NCI-H2107 treated with DMSO at 0.1 percent for 48 hours (cell line): Measurements from ENCODE around the gene RAPGEF6.
"Not testable (repeated sequence)": the region's sequence is repeated elsewhere in the genome, so short reads cannot be mapped to it uniquely, and the experiment has no call there.

Experiments
- DNase-seq: peaks from one replicate; lab custom pipeline; 2025; ENCODE audit not compliant: unreplicated experiment; lab: John Stamatoyannopoulos, UW

Gene RAPGEF6

DNA sequence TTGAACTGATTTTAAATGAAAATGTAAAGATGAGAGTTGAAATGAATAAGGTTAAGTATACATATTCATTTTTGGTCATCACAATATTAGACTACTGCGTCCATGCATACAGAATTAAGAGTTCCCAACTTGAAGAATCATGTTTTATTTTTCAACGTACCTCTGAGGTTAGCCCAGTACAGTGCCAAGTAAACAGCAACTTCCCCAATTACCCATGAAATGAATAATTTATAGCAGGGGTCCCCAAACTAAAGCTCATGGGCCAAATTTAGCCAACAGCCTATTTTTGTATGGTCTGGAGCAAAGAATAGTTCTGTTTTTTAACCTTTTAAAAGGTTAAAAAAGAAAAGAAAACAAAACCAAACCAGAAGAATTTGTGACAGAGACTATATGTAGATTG, 203.2 kb downstream of the RAPGEF6 start:
- no peak for DNase-seq

DNA sequence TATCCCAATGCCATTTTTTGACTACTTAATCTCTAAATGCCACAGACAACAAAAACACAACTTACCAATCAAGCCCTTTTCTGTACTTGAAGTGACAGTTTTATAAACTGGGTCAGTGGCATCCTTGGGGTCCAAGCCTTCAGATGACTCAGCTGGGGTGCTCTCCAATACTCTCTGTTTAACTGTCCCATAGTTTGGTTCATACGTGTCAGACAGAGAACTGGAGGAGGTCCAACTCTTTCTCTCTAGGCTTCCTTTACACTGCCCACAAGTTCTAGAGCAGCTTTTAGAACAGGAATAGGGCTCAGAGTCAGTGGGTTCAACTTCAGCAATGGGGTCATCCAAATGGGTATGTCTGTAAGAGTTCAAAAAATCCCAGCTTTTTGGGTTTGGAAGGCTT, 204.2 kb downstream of the RAPGEF6 start:
- no peak for DNase-seq

DNA sequence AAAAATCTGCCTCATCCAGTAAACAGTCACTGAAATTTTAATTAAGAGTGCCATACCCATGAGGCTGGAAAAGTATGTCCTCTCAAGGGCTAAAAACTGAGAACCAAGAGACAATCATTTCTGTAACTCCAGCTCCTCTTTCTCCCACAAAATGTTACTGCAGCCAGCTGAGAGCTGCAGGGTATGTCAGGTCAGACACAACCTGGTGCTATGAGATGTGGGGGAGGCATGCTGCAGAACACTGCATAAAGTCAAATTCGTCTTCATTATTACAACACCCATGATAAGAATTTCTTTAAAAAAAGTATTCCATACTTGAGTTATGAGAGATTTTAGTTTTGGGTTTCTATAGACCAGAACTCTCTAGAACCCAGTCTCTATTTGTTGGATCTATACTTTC, 209.0 kb downstream of the RAPGEF6 start:
- no peak for DNase-seq

DNA sequence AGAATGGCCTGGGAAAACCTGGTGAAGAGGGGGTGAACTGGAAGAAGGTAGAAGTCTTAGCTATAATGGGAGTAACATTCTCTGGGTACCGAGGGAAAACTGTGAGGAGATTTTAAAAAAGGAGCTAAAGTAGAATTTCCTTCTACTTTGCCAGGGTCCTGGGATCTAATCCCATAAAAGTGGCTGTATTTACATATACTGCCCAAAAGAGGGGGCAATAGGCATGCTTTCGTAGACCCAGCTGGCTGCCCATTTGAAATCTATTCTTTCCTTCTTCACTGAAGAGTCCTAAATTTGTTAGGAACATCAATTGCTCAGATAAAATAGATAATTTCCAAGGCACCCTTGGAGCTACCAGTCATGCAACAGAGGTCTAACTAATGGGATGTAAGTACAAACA, 212.0 kb downstream of the RAPGEF6 start:
- DNase-seq = no peak

DNA sequence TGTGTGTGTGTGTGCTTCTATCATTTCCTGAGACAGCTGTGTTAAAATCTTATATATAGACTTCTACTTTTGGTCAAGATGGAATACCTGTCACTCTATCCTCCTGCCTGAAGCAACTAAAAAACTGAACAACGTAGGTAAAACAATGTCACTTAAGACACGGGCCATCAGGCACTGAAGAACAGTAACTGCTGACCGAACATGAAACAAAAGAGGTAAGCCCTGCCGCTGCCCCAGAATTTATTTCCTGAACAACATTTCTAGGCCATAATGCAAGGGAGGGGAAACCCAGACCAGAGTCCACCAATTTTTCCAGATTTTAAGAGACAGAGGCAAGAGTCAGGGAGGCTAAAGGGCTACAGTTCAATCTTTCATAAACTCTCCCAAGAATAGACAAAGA, 215.2 kb downstream of the RAPGEF6 start:
- DNase-seq = no peak

DNA sequence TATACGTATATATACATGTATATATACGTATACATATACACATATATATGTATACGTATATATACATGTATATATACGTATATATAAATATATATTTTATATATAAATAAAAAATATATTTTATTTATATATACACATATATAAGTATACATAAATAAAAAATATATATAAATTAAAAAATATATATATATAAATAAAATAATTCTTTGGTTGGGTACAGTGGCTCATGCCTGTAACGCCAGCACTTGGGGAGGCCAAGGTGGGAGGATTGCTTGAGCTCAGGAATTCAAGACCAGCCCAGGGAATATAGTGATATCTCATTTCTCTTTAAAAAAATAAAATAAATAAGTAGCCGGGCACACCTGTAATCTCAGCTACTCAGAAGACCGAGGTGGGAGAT, 216.2 kb downstream of the RAPGEF6 start:
- DNase-seq = no peak

DNA sequence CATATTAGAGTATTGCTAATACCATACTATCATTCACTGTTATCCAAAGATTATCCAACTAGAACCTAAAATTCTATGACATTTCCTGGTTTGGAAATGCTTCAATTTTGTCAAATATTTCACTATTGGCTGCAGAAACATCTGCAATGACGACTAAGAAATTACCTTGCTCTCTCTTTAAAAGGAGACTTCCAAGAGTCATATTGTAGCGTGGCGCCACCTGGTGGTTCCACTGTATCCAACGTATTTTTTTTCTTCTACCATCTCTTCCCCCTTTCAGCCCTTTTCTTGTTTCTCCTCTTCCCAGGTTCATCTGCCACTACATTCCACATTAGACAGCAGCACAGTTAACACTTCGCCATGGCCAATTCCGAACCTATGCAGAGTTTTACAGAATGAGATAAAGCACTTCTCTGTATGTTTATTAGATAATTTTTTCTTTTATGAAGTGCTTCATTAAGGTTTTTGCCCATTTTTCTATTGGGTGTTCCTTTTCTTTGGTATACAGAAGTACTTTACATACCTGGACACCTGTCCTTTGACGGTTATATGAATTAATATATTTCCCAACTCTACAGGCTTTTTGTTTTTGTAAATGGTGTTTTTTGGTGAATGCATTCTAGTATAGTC, 217.7 kb downstream of the RAPGEF6 start:
- peak; percentile 14 for DNase-seq

GRCh38 chr5:131416729-131417128, 218.3 kb downstream of the RAPGEF6 start:
- DNase-seq = no peak

DNA sequence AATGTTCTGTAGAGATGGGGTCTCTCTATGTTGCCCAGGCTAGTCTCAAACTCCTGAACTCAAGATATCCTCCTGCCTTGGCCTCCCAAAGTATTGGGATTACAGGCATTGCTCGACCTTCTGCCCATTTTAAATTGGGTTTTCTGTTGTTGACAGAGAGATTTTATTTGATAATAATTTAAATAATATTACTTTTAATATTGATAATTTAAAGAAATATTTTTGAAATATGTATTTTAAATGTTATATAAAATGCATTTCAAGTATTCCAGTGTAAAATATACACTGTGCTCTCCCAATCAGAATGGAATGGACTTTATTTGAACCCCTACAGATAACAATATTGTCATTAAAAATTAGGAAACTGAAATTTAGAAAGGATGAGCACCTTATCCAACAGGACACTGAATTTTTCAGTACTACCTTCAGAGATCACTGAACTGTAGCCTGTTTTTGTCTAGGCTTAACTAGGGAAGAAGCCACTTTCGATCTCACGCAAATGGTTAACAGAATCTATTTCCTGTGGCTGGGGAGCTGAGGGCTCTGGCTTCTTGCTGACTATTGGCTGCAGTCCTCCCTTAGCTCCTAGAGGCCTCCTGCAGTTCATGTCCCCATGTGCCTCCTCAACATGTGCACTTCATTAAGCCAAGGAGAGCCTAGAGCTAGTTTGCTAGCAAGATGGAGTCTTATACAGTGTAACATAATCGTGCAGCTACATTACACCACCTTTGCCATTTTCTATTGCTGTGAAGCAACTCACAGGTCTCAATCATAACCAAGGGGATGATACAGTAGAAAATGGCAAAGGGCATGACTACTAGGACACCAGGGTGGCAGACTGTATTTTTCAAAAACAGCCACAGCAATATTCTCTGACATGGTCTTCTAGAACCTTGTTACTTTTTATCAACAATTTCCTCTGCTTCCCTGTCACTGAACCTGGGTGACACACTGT, 221.1 kb downstream of the RAPGEF6 start:
- no peak for DNase-seq

GRCh38 chr5:131406975-131407638, 227.9 kb downstream of the RAPGEF6 start:
- no peak for DNase-seq

GRCh38 chr5:131406076-131406475, 229.0 kb downstream of the RAPGEF6 start:
- no peak for DNase-seq

DNA sequence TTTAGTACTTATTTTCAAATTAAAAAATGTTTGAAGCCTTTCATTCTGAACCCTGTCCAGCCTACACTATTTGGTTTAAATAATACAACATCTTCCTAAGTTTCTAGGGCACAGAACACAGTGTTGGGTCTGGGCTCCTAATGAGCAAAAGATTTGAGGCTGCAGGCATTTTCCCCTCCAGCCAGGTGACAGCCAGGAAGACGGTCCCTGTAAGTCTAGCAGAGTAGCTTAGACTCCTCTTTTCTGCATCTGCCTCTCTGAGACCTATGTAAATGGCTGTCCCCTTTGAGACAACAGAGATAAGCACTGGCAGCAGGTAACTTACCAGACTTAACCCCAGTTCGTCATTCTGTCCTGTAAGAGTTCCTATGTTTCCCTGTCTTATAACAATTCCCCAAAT, 229.4 kb downstream of the RAPGEF6 start:
- no peak for DNase-seq

DNA sequence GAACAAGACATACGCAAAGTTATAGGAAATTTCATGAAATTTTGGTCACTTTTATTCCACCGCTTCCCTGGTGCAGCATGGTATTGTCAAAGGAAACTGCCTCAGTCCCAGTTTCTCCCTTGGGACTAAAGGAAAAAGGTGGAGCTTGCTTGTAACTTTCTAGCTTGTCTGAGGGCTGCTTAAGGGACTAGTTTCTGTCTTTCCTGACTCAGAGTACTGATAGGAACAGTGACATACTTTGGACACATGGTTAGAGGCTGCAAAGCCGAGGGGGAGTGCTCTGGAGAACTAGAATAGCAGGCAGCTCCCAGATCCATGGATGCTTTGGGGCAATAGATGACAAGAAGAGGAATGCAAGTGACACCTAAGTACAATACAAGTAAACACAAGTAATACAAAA, 234.4 kb downstream of the RAPGEF6 start:
- DNase-seq = no peak

- DNase-seq = not testable (repeated sequence)
Measured at GRCh38 chr5:131399007-131399406, 236.0 kb downstream of the RAPGEF6 start.

- DNase-seq = no peak
Measured at GRCh38 chr5:131396630-131397273, 238.3 kb downstream of the RAPGEF6 start.

- no peak for DNase-seq
Measured at GRCh38 chr5:131396015-131396414, 239.0 kb downstream of the RAPGEF6 start.

DNA sequence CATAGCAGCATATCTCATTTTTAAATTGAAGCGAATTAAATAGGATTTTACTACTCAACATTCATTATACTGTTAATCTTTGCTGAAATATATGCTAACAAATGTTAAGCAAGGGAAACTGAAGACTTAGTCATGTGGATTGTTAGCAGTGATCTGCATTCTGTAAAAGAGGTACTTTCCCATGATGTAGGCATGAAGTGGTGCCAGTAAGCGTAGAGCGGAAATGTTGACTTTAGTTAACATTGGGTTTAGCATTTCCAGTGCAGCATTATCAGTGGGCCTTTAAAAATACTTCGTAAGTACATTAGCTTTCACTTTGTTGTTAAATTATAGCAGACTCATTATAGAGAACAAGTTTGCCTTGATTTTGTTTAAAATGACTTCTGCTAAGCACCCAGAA, 240.9 kb downstream of the RAPGEF6 start:
- no peak for DNase-seq

DNA sequence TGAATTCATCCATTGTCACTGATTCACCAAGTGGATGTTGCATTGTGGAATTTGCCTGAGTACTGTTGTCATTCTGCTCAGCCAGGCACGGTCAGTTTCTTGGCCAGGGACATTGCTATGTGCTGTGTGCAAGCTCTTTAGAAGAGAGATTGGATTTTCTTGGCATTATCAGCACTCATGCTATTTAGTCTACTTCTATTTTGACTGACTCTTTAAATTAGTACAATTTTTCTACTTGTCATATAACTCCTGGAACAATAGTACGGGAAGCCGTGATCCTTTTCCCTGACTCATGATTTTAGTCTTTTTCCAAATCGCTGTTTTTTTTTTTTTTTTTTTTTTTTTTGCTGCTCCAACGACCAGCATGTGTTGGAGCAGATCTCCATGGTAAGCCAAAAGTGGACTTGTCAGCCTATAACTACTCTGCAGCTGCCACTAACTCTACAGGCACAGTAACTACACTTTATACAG, 241.5 kb downstream of the RAPGEF6 start:
- DNase-seq = no peak

DNA sequence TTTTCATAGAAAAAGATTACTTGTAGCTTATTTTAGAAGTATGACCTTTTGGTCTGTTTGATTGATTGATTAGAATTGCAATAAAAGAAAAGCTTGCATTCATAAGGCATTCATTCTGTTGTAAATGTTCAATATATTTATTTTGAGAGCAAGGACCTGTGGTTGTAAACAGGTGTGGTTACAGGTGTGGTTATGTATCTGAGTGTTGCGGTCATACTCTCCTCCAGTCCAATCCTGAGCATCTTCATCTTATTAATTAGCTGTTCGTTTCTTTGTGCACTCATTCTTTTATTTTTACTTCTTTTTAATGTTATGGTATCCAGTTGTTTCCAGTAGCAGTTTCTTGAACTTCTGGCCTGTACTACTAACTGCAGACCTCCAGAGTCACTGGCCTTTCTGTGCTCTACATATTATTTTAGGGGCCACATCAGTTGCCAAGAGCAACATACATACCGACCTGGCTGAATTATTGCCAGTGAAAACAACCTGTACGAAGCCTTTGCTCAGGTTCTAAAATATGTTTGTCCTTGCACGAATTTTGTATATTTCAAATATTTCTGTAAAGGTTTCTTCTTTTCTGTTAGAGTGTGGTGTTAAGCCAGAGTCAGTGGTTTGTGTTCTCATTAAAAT, 242.4 kb downstream of the RAPGEF6 start:
- no peak for DNase-seq

DNA sequence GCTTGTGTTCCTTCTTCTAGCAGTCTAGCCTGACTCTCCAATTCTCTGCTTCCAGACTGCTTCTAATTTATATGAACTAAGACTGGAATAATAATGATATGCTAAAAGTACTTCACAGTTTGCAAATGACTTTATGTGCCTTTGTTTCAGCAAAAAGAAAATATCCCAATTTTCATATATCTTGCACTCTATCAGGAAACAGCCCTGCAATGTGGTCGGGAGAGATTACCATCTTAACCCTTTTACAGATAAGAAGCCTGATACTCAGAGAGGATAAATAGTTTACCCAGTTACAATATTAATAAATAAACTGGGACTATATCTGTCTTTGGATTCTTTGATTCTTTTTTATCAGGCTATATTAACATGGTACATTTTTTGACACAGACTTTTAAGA, 245.2 kb downstream of the RAPGEF6 start:
- no peak for DNase-seq
